ENCODE data around the gene DLGAP1.

Gene DLGAP1

GRCh38 chr18:3903337-3903736 is 551.8 kb downstream of the DLGAP1 start:
- Histone ChIP-seq H3K4me3 (ENCODE audit: insufficient read depth, low read depth, low read length, poor library complexity, severe bottlenecking) (no peak overlapping the region), H3K27ac (ENCODE audit: insufficient read depth, low read length, poor library complexity, severe bottlenecking) (no peak overlapping the region), H3K27me3 (replicated peaks; ENCODE audit: control insufficient read depth, insufficient read depth, low read length, poor library complexity, severe bottlenecking) (no peaks in the 10 kb centered on the region), H3K36me3 (ENCODE audit: control insufficient read depth, insufficient read depth, low read length) (no peaks in the 10 kb centered on the region), H3K4me1 (ENCODE audit: control insufficient read depth, insufficient read depth, low read length, poor library complexity, severe bottlenecking) (no peaks in the 10 kb centered on the region), H3K9me3 (ENCODE audit: control insufficient read depth, low read length) (no peaks in the 10 kb centered on the region)
- no peak for DNase-seq

- no peak for DNase-seq
- no peak overlapping the region for H3K27ac ChIP-seq (ENCODE audit: insufficient read depth, low read length, poor library complexity, severe bottlenecking)
Measured at GRCh38 chr18:3902676-3903075, 552.4 kb downstream of the DLGAP1 start.

DNA sequence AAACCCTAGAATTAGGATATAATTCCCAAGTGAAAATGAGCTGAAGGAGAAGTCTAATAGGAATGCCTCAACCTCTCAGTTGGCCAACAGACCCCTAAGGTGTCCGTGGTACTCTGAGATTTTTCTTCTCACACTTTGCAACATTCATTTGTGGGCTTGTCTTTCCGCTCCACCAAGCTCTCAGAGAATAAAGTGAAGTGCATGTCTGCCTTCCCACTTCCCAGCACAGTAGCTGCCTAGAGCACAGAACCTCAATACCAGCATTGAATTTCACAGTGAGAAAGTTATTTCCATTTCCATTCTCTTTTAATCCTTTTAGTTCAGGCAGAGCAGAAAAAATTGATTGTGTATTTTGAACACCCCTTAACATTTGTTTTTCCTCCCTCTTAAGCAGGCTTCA is 553.3 kb downstream of the DLGAP1 start:
- H3K27me3 ChIP-seq (replicated peaks; ENCODE audit: control insufficient read depth, insufficient read depth, low read length, poor library complexity, severe bottlenecking), result no peaks in the 10 kb centered on the region
- H3K36me3 ChIP-seq (ENCODE audit: control insufficient read depth, insufficient read depth, low read length), result no peaks in the 10 kb centered on the region
- no peaks in the 10 kb centered on the region for H3K4me1 ChIP-seq (ENCODE audit: control insufficient read depth, insufficient read depth, low read length, poor library complexity, severe bottlenecking)
- no peak overlapping the region for H3K4me3 ChIP-seq (ENCODE audit: insufficient read depth, low read depth, low read length, poor library complexity, severe bottlenecking)
- no peak for DNase-seq
- H3K27ac ChIP-seq (ENCODE audit: insufficient read depth, low read length, poor library complexity, severe bottlenecking), result no peak overlapping the region
- no peaks in the 10 kb centered on the region for H3K9me3 ChIP-seq (ENCODE audit: control insufficient read depth, low read length)

More at GRCh38 chr18:3902676-3903075, 552.4 kb downstream of the DLGAP1 start:
- Histone ChIP-seq H3K36me3 (ENCODE audit: control insufficient read depth, insufficient read depth, low read length) (no peaks in the 10 kb centered on the region), H3K9me3 (ENCODE audit: control insufficient read depth, low read length) (no peaks in the 10 kb centered on the region), H3K4me1 (ENCODE audit: control insufficient read depth, insufficient read depth, low read length, poor library complexity, severe bottlenecking) (no peaks in the 10 kb centered on the region), H3K4me3 (ENCODE audit: insufficient read depth, low read depth, low read length, poor library complexity, severe bottlenecking) (no peak overlapping the region), H3K27me3 (replicated peaks; ENCODE audit: control insufficient read depth, insufficient read depth, low read length, poor library complexity, severe bottlenecking) (no peaks in the 10 kb centered on the region)

DNA sequence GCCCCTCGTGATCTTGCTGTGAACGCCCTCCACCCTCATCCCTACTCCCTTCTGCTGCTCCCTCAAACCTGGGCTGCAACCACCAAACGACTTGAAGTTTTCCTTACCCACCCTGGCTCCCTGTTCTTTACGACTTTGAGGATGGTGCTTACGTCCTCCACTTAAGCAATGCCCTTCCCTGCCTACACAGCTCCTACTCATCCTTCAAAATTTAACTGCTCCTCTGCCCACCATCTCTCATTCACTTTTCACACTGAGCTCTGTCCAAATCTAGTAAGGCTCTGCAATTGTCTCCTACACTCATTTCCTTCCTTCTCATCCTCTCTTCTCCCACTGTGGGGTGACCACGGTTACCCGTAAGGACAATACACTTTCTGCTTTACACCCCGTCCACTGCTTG is 554.1 kb downstream of the DLGAP1 start:
- H3K4me3 ChIP-seq (ENCODE audit: insufficient read depth, low read depth, low read length, poor library complexity, severe bottlenecking), result no peak overlapping the region
- H3K9me3 ChIP-seq (ENCODE audit: control insufficient read depth, low read length), result no peaks in the 10 kb centered on the region
- H3K36me3 ChIP-seq (ENCODE audit: control insufficient read depth, insufficient read depth, low read length), result no peaks in the 10 kb centered on the region
- no peaks in the 10 kb centered on the region for H3K27me3 ChIP-seq (replicated peaks; ENCODE audit: control insufficient read depth, insufficient read depth, low read length, poor library complexity, severe bottlenecking)
- DNase-seq, result no peak
- no peaks in the 10 kb centered on the region for H3K4me1 ChIP-seq (ENCODE audit: control insufficient read depth, insufficient read depth, low read length, poor library complexity, severe bottlenecking)
- H3K27ac ChIP-seq (ENCODE audit: insufficient read depth, low read length, poor library complexity, severe bottlenecking), result no peak overlapping the region

GRCh38 chr18:3900327-3900726 is 554.8 kb downstream of the DLGAP1 start:
- no peak for DNase-seq
- no peaks in the 10 kb centered on the region for H3K4me1 ChIP-seq (ENCODE audit: control insufficient read depth, insufficient read depth, low read length, poor library complexity, severe bottlenecking)
- no peaks in the 10 kb centered on the region for H3K36me3 ChIP-seq (ENCODE audit: control insufficient read depth, insufficient read depth, low read length)
- H3K9me3 ChIP-seq (ENCODE audit: control insufficient read depth, low read length), result no peaks in the 10 kb centered on the region
- no peak overlapping the region for H3K4me3 ChIP-seq (ENCODE audit: insufficient read depth, low read depth, low read length, poor library complexity, severe bottlenecking)
- no peaks in the 10 kb centered on the region for H3K27me3 ChIP-seq (replicated peaks; ENCODE audit: control insufficient read depth, insufficient read depth, low read length, poor library complexity, severe bottlenecking)
- H3K27ac ChIP-seq (ENCODE audit: insufficient read depth, low read length, poor library complexity, severe bottlenecking), result no peak overlapping the region

DNA sequence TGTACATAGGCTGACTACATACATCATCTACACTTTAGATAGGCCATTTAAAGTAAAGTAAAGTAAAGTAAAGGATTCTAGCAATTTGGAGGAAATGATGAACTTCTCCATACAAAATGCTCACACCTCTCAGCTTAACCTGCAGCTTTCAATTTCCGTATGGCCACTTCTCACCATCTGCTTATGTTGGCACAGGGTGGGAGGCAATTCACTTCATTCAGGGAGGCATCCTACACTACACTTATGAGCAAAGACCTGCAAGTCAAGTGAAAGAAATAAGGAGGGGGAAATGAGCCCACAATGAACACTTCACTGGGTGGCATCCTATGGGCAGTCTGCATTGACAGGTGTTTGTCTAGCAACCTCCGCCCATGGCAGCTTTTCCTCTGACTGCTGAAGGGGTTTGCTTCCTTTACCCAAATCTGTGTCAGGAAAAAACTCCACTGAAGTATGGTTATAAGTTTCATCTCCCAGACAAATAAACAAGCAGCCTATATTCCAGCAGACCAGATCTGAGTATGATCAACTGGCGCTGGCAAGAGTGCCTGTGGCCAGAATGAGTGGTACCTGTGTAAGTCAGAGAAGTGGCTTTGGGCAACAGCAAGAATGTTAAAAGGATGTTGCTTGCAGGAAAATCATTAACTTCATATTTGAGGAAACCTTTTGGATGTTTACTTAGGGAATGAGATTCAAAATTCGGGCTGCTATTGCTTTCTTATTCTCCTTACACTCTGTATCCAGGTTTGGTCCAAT is 556.1 kb downstream of the DLGAP1 start:
- H3K27me3 ChIP-seq (replicated peaks; ENCODE audit: control insufficient read depth, insufficient read depth, low read length, poor library complexity, severe bottlenecking), result no peaks in the 10 kb centered on the region
- H3K9me3 ChIP-seq (ENCODE audit: control insufficient read depth, low read length), result no peaks in the 10 kb centered on the region
- no peaks in the 10 kb centered on the region for H3K36me3 ChIP-seq (ENCODE audit: control insufficient read depth, insufficient read depth, low read length)
- no peaks in the 10 kb centered on the region for H3K4me1 ChIP-seq (ENCODE audit: control insufficient read depth, insufficient read depth, low read length, poor library complexity, severe bottlenecking)
- no peak overlapping the region for H3K27ac ChIP-seq (ENCODE audit: insufficient read depth, low read length, poor library complexity, severe bottlenecking)
- H3K4me3 ChIP-seq (ENCODE audit: insufficient read depth, low read depth, low read length, poor library complexity, severe bottlenecking), result no peak overlapping the region
- DNase-seq, result no peak

DNA sequence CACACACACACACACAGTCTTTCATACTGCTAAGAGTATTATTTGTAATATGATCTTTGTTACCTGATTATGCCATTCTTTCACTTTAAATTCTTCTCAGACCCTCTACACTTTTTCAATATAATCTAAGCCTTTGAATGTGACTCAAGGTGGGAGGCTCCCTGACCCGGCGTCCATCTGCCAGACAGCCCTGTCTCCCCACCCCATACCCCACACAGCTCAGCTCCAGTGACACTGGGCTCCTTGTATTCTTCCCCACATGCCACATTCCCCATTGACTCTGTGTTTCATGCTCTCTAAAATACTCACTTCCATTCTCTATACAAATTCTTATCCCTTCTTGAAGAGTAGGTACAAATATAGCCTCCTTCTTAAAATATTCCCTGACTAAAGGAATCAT is 563.0 kb downstream of the DLGAP1 start:
- Histone ChIP-seq H3K27ac (ENCODE audit: insufficient read depth, low read length, poor library complexity, severe bottlenecking) (no peak overlapping the region), H3K27me3 (replicated peaks; ENCODE audit: control insufficient read depth, insufficient read depth, low read length, poor library complexity, severe bottlenecking) (no peaks in the 10 kb centered on the region), H3K9me3 (ENCODE audit: control insufficient read depth, low read length) (no peaks in the 10 kb centered on the region), H3K36me3 (ENCODE audit: control insufficient read depth, insufficient read depth, low read length) (no peaks in the 10 kb centered on the region), H3K4me1 (ENCODE audit: control insufficient read depth, insufficient read depth, low read length, poor library complexity, severe bottlenecking) (no peaks in the 10 kb centered on the region), H3K4me3 (ENCODE audit: insufficient read depth, low read depth, low read length, poor library complexity, severe bottlenecking) (no peak overlapping the region)
- DNase-seq, result no peak

- Histone ChIP-seq H3K27ac (ENCODE audit: insufficient read depth, low read length, poor library complexity, severe bottlenecking) (no peak overlapping the region), H3K4me1 (ENCODE audit: control insufficient read depth, insufficient read depth, low read length, poor library complexity, severe bottlenecking) (no peaks in the 10 kb centered on the region), H3K9me3 (ENCODE audit: control insufficient read depth, low read length) (no peaks in the 10 kb centered on the region), H3K36me3 (ENCODE audit: control insufficient read depth, insufficient read depth, low read length) (no peaks in the 10 kb centered on the region), H3K27me3 (replicated peaks; ENCODE audit: control insufficient read depth, insufficient read depth, low read length, poor library complexity, severe bottlenecking) (no peaks in the 10 kb centered on the region), H3K4me3 (ENCODE audit: insufficient read depth, low read depth, low read length, poor library complexity, severe bottlenecking) (no peak overlapping the region)
- DNase-seq, result no peak
Measured at GRCh38 chr18:3891245-3891644, 563.9 kb downstream of the DLGAP1 start.

DNA sequence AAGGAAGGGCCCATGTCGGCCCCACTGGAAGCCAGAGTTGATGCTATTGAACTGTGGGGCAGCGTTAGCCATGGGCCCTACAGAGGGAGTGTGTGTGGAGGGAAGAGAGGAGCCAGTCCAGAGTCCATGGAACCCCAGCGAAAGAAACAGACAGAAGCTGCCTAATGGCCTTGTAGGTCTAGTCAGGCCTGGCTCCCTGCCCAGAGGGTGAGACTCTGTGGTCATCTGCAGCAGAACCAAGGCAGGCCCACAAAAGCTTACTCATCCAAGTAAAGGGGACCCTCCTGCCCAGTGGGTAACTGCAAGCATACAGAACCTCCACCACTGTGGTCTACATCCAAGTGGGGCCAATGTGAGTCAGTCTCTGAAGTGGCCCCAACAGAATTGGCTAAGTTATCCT is 565.3 kb downstream of the DLGAP1 start:
- no peak overlapping the region for H3K4me3 ChIP-seq (ENCODE audit: insufficient read depth, low read depth, low read length, poor library complexity, severe bottlenecking)
- H3K4me1 ChIP-seq (ENCODE audit: control insufficient read depth, insufficient read depth, low read length, poor library complexity, severe bottlenecking), result no peaks in the 10 kb centered on the region
- H3K9me3 ChIP-seq (ENCODE audit: control insufficient read depth, low read length), result no peaks in the 10 kb centered on the region
- H3K36me3 ChIP-seq (ENCODE audit: control insufficient read depth, insufficient read depth, low read length), result no peaks in the 10 kb centered on the region
- H3K27me3 ChIP-seq (replicated peaks; ENCODE audit: control insufficient read depth, insufficient read depth, low read length, poor library complexity, severe bottlenecking), result no peaks in the 10 kb centered on the region
- DNase-seq, result no peak
- H3K27ac ChIP-seq (ENCODE audit: insufficient read depth, low read length, poor library complexity, severe bottlenecking), result no peak overlapping the region

DNA sequence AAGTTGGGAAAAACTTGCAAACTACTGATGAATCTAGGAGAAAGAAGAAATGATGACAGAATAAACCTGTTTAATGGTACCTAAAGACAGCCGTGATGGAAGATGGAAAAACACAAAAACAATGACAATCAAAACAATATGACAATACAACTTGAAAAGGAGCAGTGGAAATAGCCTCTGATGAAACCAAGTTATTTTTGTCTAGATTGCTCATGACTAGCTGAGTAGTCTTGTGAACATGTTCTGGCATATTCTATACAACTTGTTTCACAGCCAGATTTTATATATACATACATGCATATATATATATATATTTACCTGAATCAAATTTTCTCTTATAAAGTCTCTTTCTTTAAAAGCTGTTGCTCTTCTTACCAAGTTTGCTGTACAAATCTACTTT is 566.0 kb downstream of the DLGAP1 start:
- Histone ChIP-seq H3K9me3 (ENCODE audit: control insufficient read depth, low read length) (no peaks in the 10 kb centered on the region), H3K36me3 (ENCODE audit: control insufficient read depth, insufficient read depth, low read length) (no peaks in the 10 kb centered on the region), H3K27me3 (replicated peaks; ENCODE audit: control insufficient read depth, insufficient read depth, low read length, poor library complexity, severe bottlenecking) (no peaks in the 10 kb centered on the region), H3K4me1 (ENCODE audit: control insufficient read depth, insufficient read depth, low read length, poor library complexity, severe bottlenecking) (no peaks in the 10 kb centered on the region), H3K27ac (ENCODE audit: insufficient read depth, low read length, poor library complexity, severe bottlenecking) (no peak overlapping the region), H3K4me3 (ENCODE audit: insufficient read depth, low read depth, low read length, poor library complexity, severe bottlenecking) (no peak overlapping the region)
- no peak for DNase-seq

All from effector memory CD4-positive, alpha-beta T cell (primary cell).